RWPE2 (cell line): ENCODE measurements around the gene SQSTM1.

Experiments used
- ATAC-seq: fragments of 200-7000 bp; cut with Tn5 transposase; 3 replicates; pipeline ENCODE4 v1.9.1; 2021; ENCODE audit warnings: low read depth
- DNase-seq: peaks from one replicate; pipeline ENCODE4 v3.0.0-alpha.2; 2020; ENCODE audit warnings: low spot score
- H3K27ac ChIP-seq: fragments of 450-650 bp; 2 replicates; pipeline ENCODE4 v1.5.1; 2017; ENCODE audit warnings: mild to moderate bottlenecking; ENCODE audit not compliant: poor library complexity, severe bottlenecking
- H3K27me3 ChIP-seq: fragments of 250-450 bp; sonication (Bioruptor Pico); 2 replicates; pipeline ENCODE4 v1.5.1; 2021; ENCODE audit warnings: mild to moderate bottlenecking, moderate library complexity; ENCODE audit not compliant: insufficient read depth, poor library complexity, severe bottlenecking
- H3K36me3 ChIP-seq: fragments of 250-450 bp; sonication (Bioruptor Pico); 2 replicates; pipeline ENCODE4 v1.5.1; 2020; ENCODE audit warnings: low read depth, mild to moderate bottlenecking, moderate library complexity
- H3K4me1 ChIP-seq: fragments of 250-450 bp; sonication (Bioruptor Pico); 2 replicates; pipeline ENCODE4 v1.5.1; 2021; ENCODE audit warnings: mild to moderate bottlenecking, moderate library complexity; ENCODE audit not compliant: insufficient read depth, poor library complexity, severe bottlenecking
- H3K4me3 ChIP-seq: fragments of 250-450 bp; sonication (Bioruptor Pico); 2 replicates; pipeline ENCODE4 v1.5.1; 2021; ENCODE audit warnings: mild to moderate bottlenecking, moderate library complexity; ENCODE audit not compliant: severe bottlenecking
- H3K9me3 ChIP-seq: fragments of 250-450 bp; sonication (Bioruptor Pico); 2 replicates; pipeline ENCODE4 v1.5.1; 2021; ENCODE audit warnings: mild to moderate bottlenecking, moderate library complexity; ENCODE audit not compliant: severe bottlenecking
- CTCF ChIP-seq: fragments of 450-650 bp; IDR thresholded peaks from one replicate; pipeline ENCODE4 v1.5.1; 2017; ENCODE audit warnings: mild to moderate bottlenecking, moderate library complexity; ENCODE audit not compliant: poor library complexity, severe bottlenecking

SQSTM1 gene

GRCh38 chr5:179866241-179867078 lies 45.8 kb downstream of the SQSTM1 start:
- DNase-seq (no peak), ATAC-seq (peak; percentile 5; the same call in 2 of the 3 replicates)
- Histone ChIP-seq H3K36me3 (peaks cover 44% of the 10 kb centered on the region), H3K27ac (peak overlapping the region; percentile 12), H3K9me3 (no peaks in the 10 kb centered on the region), H3K4me3 (no peak overlapping the region), H3K27me3 (no peaks in the 10 kb centered on the region), H3K4me1 (peaks cover 7% of the 10 kb centered on the region)
- TF ChIP-seq CTCF: peak; percentile 11

GRCh38 chr5:179867079-179867465 lies 46.4 kb downstream of the SQSTM1 start:
- DNase-seq: no peak
- H3K27me3 ChIP-seq: no peaks in the 10 kb centered on the region
- peaks cover 7% of the 10 kb centered on the region for H3K4me1 ChIP-seq
- peaks cover 44% of the 10 kb centered on the region for H3K36me3 ChIP-seq
- H3K4me3 ChIP-seq: no peak overlapping the region
- no peak for TF ChIP-seq CTCF
- H3K27ac ChIP-seq: no peak overlapping the region
- no peaks in the 10 kb centered on the region for H3K9me3 ChIP-seq
- ATAC-seq: no peak

GRCh38 chr5:179867476-179867875 lies 46.8 kb downstream of the SQSTM1 start:
- no peak overlapping the region for H3K4me3 ChIP-seq
- H3K9me3 ChIP-seq: no peaks in the 10 kb centered on the region
- H3K4me1 ChIP-seq: peaks cover 7% of the 10 kb centered on the region
- no peak for TF ChIP-seq CTCF
- peaks cover 48% of the 10 kb centered on the region for H3K36me3 ChIP-seq
- no peak overlapping the region for H3K27ac ChIP-seq
- ATAC-seq (no peak), DNase-seq (no peak)
- no peaks in the 10 kb centered on the region for H3K27me3 ChIP-seq

- Histone ChIP-seq H3K4me3 (no peak overlapping the region), H3K4me1 (peaks cover 7% of the 10 kb centered on the region), H3K9me3 (no peaks in the 10 kb centered on the region), H3K36me3 (peaks cover 48% of the 10 kb centered on the region), H3K27me3 (no peaks in the 10 kb centered on the region), H3K27ac (no peak overlapping the region)
- no peak for TF ChIP-seq CTCF
- ATAC-seq (no peak), DNase-seq (peak; percentile 58)
These were observed 47.8 kb downstream of the SQSTM1 start for GRCh38 chr5:179868541-179868940.

GRCh38 chr5:179869101-179869500 lies 48.4 kb downstream of the SQSTM1 start:
- Histone ChIP-seq H3K27ac (no peak overlapping the region), H3K27me3 (no peaks in the 10 kb centered on the region), H3K36me3 (peaks cover 48% of the 10 kb centered on the region), H3K4me3 (no peak overlapping the region), H3K4me1 (peaks cover 7% of the 10 kb centered on the region), H3K9me3 (no peaks in the 10 kb centered on the region)
- DNase-seq: peak; percentile 48
- no peak for ATAC-seq
- no peak for TF ChIP-seq CTCF
